Ishikawa (cell line): Measurements from ENCODE around the gene RGMA.
A peak's percentile ranks its signal among the peaks of the same experiment; 100 is the strongest.

Experiments
- CEBPB ChIP-seq: IDR thresholded peaks from 2 replicates; pipeline ENCODE4 v1.6.1; 2012
- CREB1 ChIP-seq: IDR thresholded peaks from 2 replicates; pipeline ENCODE4 v1.6.1; 2012; ENCODE audit warnings: low read depth
- EGR1 ChIP-seq: IDR thresholded peaks from 2 replicates; pipeline ENCODE4 v1.6.1; 2012
- EP300 ChIP-seq: IDR thresholded peaks from 2 replicates; pipeline ENCODE4 v1.6.1; 2012; ENCODE audit warnings: borderline replicate concordance
- FOXM1 ChIP-seq: IDR thresholded peaks from 2 replicates; pipeline ENCODE4 v1.6.1; 2012; ENCODE audit warnings: low read depth, borderline replicate concordance
- MAX ChIP-seq: IDR thresholded peaks from 2 replicates; pipeline ENCODE4 v1.6.1; 2012
- NFIC ChIP-seq: IDR thresholded peaks from 2 replicates; pipeline ENCODE4 v1.6.1; 2012
- RAD21 ChIP-seq: IDR thresholded peaks from 2 replicates; pipeline ENCODE4 v1.6.1; 2012; ENCODE audit warnings: low read depth
- REST ChIP-seq: IDR thresholded peaks from 2 replicates; pipeline ENCODE4 v1.6.1; 2012; ENCODE audit warnings: low read depth, mild to moderate bottlenecking
- TAF1 ChIP-seq: IDR thresholded peaks from 2 replicates; pipeline ENCODE4 v1.6.1; 2012; ENCODE audit warnings: low read depth, mild to moderate bottlenecking
- TCF12 ChIP-seq: IDR thresholded peaks from 2 replicates; pipeline ENCODE4 v1.6.1; 2012; ENCODE audit warnings: low read depth
- TEAD4 ChIP-seq: IDR thresholded peaks from 2 replicates; pipeline ENCODE4 v1.6.1; 2012
- USF1 ChIP-seq: IDR thresholded peaks from 2 replicates; pipeline ENCODE4 v1.6.1; 2012
- YY1 ChIP-seq: IDR thresholded peaks from 2 replicates; pipeline ENCODE4 v1.6.1; 2012; ENCODE audit warnings: low read depth
- ZBTB7A ChIP-seq: IDR thresholded peaks from 2 replicates; pipeline ENCODE4 v1.6.1; 2012; ENCODE audit warnings: low read depth

RGMA gene

GRCh38 chr15:93076217-93076616 lies 12.8 kb downstream of the RGMA start:
- no peak for TF ChIP-seq MAX
- TF ChIP-seq YY1: no peak
- no peak for TF ChIP-seq EGR1
- TF ChIP-seq CEBPB: no peak
- no peak for TF ChIP-seq CREB1
- no peak for TF ChIP-seq ZBTB7A
- no peak for TF ChIP-seq USF1
- no peak for TF ChIP-seq FOXM1
- no peak for TF ChIP-seq TCF12

GRCh38 chr15:93074599-93074998 lies 14.4 kb downstream of the RGMA start:
- no peak for TF ChIP-seq EGR1

GRCh38 chr15:93073465-93073952 lies 15.5 kb downstream of the RGMA start:
- TF ChIP-seq ZBTB7A (peak; percentile 39; the same call in 1 of the 2 replicates), RAD21 (no peak), EP300 (no peak)

GRCh38 chr15:93072411-93073394 lies 16.3 kb downstream of the RGMA start:
- TF ChIP-seq USF1 (no peak), CREB1 (no peak), ZBTB7A (peak; percentile 35; the same call in 1 of the 2 replicates), EGR1 (peak; percentile 42; the same call in 1 of the 2 replicates), MAX (peak; percentile 69)

GRCh38 chr15:93072011-93072410 lies 17.0 kb downstream of the RGMA start:
- no peak for TF ChIP-seq REST
- no peak for TF ChIP-seq ZBTB7A
- no peak for TF ChIP-seq RAD21
- no peak for TF ChIP-seq CEBPB
- TF ChIP-seq CREB1: no peak
- TF ChIP-seq NFIC: no peak
- TF ChIP-seq USF1: no peak
- no peak for TF ChIP-seq YY1
- no peak for TF ChIP-seq EP300
- no peak for TF ChIP-seq TEAD4
- TF ChIP-seq EGR1: no peak

- TF ChIP-seq RAD21 (no peak), CREB1 (no peak), CEBPB (no peak), FOXM1 (no peak), ZBTB7A (no peak), EGR1 (no peak), NFIC (no peak), USF1 (no peak), EP300 (no peak), TCF12 (no peak), REST (no peak), TEAD4 (no peak), MAX (no peak), TAF1 (no peak), YY1 (no peak)
Observed at GRCh38 chr15:93071469-93071936, 17.5 kb downstream of the RGMA start.
